HL-60 (cell line): ENCODE measurements around the gene PTPDC1.
A peak's percentile ranks its signal among the peaks of the same experiment; 100 is the strongest.

Experiments
- DNase-seq, 2 experiments: peaks; one replicate each; pipeline ENCODE4 v3.0.0-alpha.2; 2010 to 2020; ENCODE audit warnings: low read depth in 1 of 2, low spot score in 1 of 2
- H3K27ac ChIP-seq: fragments of 250-450 bp; sonication (Bioruptor Pico); replicated peaks from 2 replicates; pipeline ENCODE4 v1.5.1; 2020; ENCODE audit warnings: mild to moderate bottlenecking, moderate library complexity
- H3K27me3 ChIP-seq: fragments of 250-450 bp; sonication (Bioruptor Pico); 2 replicates; pipeline ENCODE4 v1.5.1; 2021; ENCODE audit warnings: mild to moderate bottlenecking, moderate library complexity; ENCODE audit not compliant: insufficient read depth, poor library complexity, severe bottlenecking
- H3K4me3 ChIP-seq: replicated peaks from 2 replicates; pipeline ENCODE4 v1.5.1; 2011; ENCODE audit warnings: mild to moderate bottlenecking, control low read depth, low read length; ENCODE audit not compliant: insufficient read depth
- GABPA ChIP-seq: IDR thresholded peaks from 2 replicates; pipeline ENCODE4 v1.6.1; 2012; ENCODE audit warnings: low read depth
- POLR2AphosphoS5 ChIP-seq: IDR thresholded peaks from 2 replicates; pipeline ENCODE4 v1.6.1; 2012; ENCODE audit warnings: low read depth
- SPI1 ChIP-seq: IDR thresholded peaks from 2 replicates; pipeline ENCODE4 v1.6.1; 2012; ENCODE audit warnings: low read depth, mild to moderate bottlenecking, borderline replicate concordance
- TF ChIP-seq, protein P1 (sequence below): IDR thresholded peaks from 2 replicates; pipeline ENCODE4 v1.6.1; 2012; ENCODE audit warnings: low read depth; ENCODE audit not compliant: insufficient replicate concordance
- TF ChIP-seq, protein P2 (sequence below): IDR thresholded peaks from one replicate; pipeline ENCODE4 v1.5.1; 2011; ENCODE audit warnings: low read length, control low read depth, inconsistent platforms; ENCODE audit not compliant: insufficient read depth

The PTPDC1 gene

DNA sequence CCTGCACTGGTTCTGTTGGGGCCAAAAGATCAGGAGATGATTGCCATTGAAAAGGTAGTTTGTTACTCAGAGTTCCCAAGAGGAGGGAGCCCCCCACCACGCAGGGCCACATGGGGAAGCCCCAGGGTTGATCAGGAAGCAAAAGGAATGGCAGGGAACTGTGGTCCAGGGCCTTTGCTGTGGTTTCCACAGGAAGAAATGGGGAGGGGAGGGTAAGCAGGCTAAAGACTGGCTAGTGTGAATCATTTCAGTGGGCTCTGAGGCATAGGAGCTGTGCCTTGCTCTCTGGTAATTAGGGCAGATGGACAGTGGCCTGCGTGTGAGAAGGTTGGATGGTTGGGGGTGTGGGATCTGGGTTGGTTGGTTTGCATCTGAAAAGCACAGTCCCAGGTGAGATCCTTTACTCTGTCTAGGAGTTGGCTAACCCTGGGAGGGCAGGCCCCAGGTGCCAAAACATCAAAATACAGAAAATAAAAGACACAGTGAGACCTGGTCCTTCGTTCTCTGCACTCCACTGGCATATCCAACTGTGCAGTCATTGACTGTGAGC is 66.1 kb downstream of the PTPDC1 start:
- no peak overlapping the region for H3K27ac ChIP-seq
- DNase-seq: no peak
- no peak overlapping the region for H3K4me3 ChIP-seq
- TF ChIP-seq, protein P1, sequence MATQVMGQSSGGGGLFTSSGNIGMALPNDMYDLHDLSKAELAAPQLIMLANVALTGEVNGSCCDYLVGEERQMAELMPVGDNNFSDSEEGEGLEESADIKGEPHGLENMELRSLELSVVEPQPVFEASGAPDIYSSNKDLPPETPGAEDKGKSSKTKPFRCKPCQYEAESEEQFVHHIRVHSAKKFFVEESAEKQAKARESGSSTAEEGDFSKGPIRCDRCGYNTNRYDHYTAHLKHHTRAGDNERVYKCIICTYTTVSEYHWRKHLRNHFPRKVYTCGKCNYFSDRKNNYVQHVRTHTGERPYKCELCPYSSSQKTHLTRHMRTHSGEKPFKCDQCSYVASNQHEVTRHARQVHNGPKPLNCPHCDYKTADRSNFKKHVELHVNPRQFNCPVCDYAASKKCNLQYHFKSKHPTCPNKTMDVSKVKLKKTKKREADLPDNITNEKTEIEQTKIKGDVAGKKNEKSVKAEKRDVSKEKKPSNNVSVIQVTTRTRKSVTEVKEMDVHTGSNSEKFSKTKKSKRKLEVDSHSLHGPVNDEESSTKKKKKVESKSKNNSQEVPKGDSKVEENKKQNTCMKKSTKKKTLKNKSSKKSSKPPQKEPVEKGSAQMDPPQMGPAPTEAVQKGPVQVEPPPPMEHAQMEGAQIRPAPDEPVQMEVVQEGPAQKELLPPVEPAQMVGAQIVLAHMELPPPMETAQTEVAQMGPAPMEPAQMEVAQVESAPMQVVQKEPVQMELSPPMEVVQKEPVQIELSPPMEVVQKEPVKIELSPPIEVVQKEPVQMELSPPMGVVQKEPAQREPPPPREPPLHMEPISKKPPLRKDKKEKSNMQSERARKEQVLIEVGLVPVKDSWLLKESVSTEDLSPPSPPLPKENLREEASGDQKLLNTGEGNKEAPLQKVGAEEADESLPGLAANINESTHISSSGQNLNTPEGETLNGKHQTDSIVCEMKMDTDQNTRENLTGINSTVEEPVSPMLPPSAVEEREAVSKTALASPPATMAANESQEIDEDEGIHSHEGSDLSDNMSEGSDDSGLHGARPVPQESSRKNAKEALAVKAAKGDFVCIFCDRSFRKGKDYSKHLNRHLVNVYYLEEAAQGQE: no peak
- TF ChIP-seq, protein P2, sequence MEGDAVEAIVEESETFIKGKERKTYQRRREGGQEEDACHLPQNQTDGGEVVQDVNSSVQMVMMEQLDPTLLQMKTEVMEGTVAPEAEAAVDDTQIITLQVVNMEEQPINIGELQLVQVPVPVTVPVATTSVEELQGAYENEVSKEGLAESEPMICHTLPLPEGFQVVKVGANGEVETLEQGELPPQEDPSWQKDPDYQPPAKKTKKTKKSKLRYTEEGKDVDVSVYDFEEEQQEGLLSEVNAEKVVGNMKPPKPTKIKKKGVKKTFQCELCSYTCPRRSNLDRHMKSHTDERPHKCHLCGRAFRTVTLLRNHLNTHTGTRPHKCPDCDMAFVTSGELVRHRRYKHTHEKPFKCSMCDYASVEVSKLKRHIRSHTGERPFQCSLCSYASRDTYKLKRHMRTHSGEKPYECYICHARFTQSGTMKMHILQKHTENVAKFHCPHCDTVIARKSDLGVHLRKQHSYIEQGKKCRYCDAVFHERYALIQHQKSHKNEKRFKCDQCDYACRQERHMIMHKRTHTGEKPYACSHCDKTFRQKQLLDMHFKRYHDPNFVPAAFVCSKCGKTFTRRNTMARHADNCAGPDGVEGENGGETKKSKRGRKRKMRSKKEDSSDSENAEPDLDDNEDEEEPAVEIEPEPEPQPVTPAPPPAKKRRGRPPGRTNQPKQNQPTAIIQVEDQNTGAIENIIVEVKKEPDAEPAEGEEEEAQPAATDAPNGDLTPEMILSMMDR: no peak
- no peak for TF ChIP-seq GABPA
- H3K27me3 ChIP-seq: no peaks in the 10 kb centered on the region

DNA sequence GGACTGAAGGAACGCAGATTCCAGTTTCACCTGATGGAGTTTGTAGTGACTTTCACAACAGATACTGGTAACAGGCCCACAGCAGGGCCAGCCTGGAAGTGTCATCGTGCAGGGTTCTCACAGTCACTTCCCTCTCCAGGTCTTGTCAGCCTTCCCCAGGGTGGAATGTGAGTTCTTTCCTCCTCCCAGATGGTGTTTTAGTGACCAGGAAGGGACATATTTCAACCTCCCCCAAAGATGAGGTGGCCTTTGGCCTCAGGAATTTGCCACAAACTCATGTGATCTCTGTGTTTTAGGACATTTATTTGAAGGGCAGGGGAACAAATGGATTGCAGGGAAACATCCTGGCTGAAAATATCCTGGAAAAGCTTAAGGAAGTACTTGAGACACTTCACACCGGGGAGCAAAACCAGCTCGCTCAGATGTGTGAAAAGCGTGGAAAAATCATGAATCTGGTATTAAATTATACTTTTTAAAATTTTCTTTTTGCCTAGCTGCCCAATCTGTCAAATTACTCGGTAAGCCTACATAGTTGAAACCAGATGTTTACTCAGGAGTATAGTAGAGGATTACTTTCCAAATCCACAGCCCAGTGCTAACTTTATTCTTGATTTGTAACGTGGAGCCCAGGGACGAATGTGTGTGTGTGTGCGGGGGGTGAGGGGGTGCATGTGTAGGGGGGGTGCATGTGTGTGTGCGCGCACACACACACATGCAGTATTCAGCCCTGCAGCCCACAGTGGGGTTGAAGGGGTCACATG is 66.8 kb downstream of the PTPDC1 start:
- H3K27me3 ChIP-seq: no peaks in the 10 kb centered on the region
- no peak overlapping the region for H3K27ac ChIP-seq
- TF ChIP-seq, protein P1: no peak
- TF ChIP-seq SPI1: no peak
- TF ChIP-seq POLR2AphosphoS5: no peak
- TF ChIP-seq GABPA: no peak
- TF ChIP-seq, protein P2: no peak

DNA sequence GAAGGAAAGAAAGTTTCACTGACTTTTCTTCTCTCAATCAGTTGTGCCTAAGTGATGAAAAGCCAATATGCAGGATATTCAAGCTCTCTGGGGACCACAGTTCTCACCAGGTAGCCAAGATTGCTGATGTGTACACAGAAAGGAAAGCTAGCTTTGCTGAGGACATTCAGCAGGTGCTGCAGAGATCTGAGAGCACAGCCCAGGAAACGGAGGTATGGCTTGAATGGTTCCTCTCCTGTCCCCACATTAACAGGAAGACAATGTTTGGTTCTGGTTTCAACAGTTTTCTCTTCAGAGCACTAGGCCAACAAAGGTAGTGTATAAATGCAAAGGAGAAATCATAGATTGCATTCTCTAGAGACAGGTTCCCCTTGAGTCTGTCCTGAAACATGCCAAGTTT is 69.6 kb downstream of the PTPDC1 start:
- no peak for DNase-seq
- Histone ChIP-seq H3K4me3 (no peak overlapping the region), H3K27me3 (no peaks in the 10 kb centered on the region), H3K27ac (no peak overlapping the region)
- TF ChIP-seq GABPA: no peak

More for the DNA sequence above, 66.8 kb downstream of the PTPDC1 start:
- no peak for DNase-seq
- no peak overlapping the region for H3K4me3 ChIP-seq

DNA sequence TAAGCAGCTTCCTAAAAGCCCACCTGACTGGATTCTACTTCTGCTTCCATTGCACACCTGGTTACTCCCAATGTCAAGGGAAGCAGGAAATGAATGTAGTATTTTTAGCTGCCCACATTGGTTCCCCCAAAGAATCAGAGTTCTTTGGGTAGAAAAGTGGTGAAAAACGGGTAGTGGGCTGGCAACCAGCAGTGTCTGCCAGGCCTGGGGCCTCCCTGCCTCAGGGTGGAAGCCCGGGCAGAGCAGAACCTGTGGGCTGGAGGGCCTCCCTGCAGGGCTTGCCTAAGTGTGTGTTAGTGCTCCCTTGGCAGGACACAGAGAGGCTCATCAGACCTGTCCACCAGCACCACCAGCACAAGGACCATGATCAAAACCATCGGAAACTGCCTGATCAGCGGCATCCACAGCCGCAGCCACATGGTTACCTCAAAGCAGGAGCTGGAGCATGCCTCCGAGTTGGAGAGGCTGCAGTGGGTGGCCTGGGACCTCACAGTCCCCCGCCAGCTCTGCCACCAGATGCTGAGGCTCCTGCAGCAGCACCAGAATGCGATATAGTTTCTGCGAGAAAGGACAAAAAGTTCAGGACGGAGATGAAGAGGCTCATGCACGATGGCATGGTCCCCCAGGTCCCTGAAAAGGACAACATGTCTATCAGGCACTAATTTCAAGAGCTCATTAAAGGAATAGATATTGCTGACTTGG is 72.2 kb downstream of the PTPDC1 start:
- Histone ChIP-seq H3K27me3 (no peaks in the 10 kb centered on the region), H3K27ac (peak overlapping the region; percentile 76), H3K4me3 (no peak overlapping the region)
- DNase-seq: peak in 1 of 2 experiments; percentile 78
- TF ChIP-seq SPI1 (peak; percentile 70), GABPA (no peak)
